HG03521 (cell line): ENCODE measurements around the gene WNK2.

Experiments
- ATAC-seq: cut with Tn5 transposase; IDR thresholded peaks from one replicate; pipeline ENCODE4 v1.9.1; 2021; ENCODE audit warnings: mild to moderate bottlenecking, moderate library complexity; ENCODE audit not compliant: unreplicated experiment

The WNK2 gene

GRCh38 chr9:93291536-93292287 lies 107.8 kb downstream of the WNK2 start:
- no peak for ATAC-seq

DNA sequence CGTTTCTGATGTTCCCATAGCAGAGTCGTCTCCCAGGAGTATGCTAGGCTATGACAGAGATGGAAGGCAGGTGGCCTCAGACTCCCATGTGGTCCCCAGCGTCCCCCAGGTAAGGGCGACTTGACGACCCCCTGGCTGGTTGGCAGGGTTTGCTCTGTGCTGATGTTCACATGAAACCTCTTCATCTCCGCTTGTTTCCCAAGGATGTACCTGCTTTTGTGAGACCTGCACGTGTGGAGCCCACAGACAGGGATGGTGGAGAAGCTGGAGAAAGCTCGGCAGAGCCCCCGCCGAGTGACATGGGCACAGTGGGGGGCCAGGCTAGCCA lies 108.3 kb downstream of the WNK2 start:
- ATAC-seq, result no peak

- ATAC-seq, result no peak
Observed at GRCh38 chr9:93292664-93293328, 108.9 kb downstream of the WNK2 start.

DNA sequence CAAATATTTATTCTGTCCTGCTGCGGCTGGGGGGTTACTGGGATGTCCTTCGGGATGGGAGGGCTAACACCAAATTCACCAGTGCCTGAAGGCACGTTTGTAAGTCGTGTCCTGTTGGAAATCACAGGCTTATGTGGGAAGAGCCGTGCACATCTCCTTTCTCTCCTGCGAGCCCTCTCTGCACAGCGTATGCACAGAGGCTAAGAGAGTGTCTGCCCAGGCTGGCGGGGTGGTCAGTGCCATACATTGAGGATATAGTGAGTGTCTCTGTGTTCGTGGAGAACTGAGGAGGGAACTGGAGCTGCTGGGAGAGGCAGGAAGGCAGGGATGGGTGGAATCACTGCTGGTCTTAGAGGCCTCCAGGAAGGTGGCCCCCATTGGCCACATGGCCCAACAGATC lies 110.1 kb downstream of the WNK2 start:
- ATAC-seq, result no peak

DNA sequence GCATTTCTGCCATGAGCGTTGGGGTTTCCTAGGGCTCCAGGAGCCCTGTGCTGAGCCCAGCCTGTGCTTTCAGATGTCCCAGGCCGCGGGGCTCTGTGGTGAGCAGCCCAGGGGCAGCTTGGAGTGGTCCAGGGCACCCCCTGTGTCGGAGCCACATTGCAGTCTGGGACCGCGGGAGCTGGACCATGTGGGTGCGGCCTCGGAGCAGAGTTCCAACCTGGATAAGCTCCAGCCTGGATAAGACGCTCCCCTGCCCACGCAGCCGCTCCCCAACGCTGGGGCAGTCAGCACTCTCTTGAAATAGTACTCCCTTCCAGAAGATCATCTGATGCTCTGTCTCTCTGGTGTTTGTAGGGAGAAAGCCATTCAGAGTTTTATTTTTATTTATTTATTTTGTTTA lies 111.1 kb downstream of the WNK2 start:
- no peak for ATAC-seq

DNA sequence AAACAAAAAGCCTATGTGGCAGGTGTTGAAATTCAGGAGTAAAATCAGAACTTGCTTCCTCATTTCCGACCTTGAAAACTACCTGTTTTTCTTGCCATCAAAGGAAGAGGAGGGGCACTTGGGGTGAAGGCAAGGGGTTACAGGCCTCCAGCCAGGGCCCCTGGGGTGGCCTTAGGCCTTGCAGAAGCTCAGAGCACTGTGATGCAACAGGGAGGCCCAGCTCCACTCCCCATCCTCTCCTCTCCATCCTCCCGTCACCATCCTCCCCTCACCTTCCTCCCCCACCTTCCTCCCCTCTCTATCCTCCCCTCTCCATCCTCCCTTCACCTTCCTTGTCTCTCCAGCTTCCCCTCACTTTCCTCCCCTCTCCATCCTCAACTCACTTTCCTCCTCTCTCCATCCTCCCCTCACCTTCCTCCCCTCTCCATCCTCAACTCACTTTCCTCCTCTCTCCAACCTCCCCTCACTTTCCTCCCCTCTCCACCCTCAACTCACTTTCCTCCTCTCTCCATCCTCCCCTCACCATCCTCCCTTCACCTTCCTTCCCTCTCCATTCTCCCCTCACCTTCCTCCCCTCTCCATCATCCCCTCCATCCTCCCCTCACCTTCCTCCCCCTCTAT lies 111.6 kb downstream of the WNK2 start:
- no peak for ATAC-seq

- no peak for ATAC-seq
Observed at GRCh38 chr9:93296889-93297480, 113.0 kb downstream of the WNK2 start.

- ATAC-seq, result no peak
Observed at GRCh38 chr9:93297659-93298497, 113.9 kb downstream of the WNK2 start.

DNA sequence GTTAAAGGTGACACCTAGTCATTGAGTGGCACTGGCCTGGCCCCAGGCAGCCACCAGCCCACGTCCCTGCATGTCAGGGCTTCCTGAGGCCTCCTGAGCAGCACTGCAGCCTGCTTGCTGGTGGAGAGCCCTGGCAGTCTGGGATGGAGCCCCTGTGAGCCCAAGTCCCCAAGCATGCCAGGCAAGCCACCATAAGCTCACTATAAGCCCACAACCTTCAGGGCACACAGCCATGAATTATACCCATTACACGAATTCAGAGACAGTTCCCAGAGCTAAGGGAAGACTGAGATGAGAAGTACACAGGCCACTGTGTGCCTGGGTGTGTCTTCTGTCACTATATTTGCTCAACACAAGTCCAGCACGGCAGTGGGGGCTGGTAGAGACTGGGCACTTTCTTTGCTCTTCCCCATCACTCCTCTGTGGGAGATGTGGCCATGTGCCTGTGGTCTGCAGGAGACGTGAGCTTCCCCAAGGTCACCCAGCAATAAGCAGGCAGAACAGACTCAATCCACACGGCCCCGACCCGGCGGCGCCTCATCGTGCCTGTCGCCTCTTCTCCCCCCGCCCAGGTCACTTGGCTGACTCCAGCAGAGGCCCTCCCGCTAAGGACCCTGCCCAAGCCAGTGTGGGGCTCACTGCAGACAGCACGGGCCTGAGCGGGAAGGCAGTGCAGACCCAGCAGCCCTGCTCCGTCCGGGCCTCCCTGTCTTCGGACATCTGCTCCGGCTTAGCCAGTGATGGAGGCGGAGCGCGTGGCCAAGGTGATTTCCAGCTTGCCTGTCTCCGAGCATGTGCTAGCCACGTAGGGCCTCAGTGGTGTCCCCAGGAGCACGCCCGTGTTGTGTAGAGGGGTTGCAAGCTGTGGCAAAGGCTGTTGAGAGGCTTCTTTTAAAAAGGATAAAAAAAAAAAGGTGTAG lies 114.8 kb downstream of the WNK2 start:
- no peak for ATAC-seq

DNA sequence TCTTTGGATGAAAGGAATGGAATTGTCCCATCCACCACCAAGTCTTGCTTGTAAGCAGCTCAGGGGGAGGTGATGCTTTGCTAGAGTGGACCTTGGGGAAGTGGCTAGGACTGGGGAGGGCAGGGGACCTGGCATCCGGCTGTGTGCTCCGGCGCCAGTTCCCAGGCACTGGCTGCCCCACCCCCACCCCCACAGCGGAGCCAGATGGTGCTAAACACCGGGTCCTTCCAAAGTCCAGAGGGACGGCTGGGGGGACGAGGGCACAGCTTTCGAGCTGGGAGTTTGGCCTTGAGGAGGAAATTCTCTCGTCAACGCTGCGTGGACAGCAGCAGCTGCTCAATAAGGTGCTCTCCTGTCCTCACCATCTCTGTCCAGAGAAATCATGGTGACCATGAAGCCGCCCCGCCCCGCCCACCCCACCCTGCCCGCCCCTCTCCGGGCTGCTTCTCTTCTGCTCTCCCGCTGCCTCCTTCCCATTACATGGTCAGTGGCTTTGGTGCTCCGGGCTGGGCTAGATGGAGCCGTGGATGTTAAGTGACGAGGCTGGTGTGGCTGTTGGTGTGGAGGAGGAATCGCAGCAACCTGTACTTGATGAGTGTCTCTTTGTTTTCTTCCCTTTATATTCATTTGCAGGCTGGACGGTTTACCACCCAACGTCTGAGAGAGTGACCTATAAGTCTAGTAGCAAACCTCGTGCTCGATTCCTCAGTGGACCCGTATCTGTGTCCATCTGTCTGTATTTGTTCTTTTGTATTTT lies 115.7 kb downstream of the WNK2 start:
- no peak for ATAC-seq

DNA sequence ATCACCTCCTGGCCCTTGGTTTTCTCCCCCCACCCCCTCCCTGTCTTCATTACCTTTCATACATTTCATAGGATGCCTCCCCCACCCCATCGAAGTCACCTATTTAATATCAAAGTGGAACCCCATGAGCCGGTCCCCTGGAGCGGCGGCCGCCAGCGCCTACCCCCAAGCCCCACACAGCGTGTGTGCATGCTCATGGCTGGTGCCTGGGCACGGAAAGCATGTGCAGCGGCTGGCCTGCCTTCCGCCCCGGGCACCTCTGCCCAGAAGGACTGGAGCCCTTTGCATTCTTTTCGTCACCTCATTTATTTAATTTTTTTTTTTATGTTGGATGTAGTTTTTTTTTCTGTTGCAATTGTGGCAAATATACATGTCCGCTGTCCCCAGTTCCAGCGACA lies 116.2 kb downstream of the WNK2 start:
- ATAC-seq, result no peak

GRCh38 chr9:93300585-93301081 lies 116.7 kb downstream of the WNK2 start:
- ATAC-seq, result no peak

DNA sequence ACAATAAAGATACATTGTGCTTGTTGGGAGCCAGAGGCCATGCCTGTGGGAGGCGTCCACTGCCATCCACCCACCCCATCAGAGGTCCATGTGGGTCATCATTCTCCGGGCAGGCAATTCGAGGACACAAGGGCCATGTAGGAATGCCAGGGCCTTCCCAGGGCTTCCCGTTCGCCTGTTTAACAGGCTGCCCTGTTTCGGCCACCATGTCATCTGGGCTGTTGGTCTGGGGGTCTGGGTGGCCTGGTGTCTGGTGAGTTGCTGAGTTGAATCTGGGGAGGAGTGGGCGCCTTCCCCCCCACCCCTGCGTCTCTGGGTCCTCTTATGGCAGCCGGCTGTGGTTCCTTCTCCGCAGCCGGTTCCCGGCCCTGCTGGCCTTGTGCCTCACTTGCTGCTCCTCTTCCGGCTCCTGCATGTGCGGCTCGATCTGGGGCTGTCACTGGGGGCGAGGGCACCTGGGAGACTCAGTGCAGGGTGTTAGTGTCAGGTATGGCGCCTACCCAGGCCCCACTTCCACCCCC lies 117.4 kb downstream of the WNK2 start:
- ATAC-seq, result no peak

DNA sequence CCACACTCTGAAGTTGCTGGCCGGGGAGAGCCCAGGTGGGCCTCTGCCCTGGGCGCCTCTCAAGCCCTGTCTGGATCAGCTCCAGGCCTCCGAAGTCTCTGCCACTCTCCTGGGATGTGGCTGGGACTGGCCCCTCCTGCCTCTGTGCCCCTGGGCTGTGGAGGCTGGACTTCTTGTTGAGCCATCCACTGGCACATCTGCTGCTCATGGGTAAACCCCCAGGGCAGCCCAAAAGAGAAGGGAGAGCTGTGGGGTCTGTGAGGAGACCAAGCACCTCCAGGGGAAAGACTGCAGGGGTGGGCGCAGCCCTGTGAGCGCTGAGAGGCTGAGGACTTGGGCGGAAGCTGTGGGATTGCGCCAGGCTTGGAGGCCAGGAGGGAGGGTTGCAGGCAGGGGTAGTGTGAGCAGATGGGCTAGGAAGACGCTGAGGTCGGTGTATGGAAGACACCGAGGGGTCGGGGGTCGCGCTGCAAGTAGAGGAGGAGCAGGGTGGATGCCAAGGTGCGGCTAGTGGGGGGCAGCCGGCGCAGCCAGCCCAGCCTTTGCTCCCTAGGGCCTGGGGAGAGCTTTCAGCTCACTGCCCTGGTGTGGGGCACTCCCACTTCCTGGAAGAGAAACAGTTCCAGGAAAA lies 118.1 kb downstream of the WNK2 start:
- no peak for ATAC-seq

- no peak for ATAC-seq
Observed at GRCh38 chr9:93302586-93303257, 118.8 kb downstream of the WNK2 start.

GRCh38 chr9:93303258-93303771 lies 119.4 kb downstream of the WNK2 start:
- no peak for ATAC-seq

- no peak for ATAC-seq
Observed at GRCh38 chr9:93303806-93304573, 120.1 kb downstream of the WNK2 start.
